ENCODE results near the gene SLC36A4.

DNA sequence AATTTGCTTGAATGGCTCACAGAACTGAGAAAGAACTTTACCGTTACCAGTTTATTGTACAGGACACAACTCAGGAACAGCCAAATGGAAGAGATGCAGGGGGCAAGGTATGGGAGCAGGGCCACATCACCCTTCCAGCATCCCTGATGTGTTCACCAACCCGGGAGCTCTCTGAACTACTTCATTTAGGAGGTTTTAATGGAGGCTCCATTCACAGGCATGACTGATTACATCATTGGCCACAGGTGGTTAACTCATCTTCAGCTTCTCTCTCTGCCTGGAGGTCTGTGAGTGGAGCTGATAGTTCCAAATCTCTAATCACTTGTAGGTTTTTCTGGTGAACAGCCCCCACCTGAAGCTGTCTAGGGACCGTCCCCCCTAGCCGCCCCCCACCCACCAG is 83.5 kb downstream of the SLC36A4 start:
- TF ChIP-seq, protein P1, sequence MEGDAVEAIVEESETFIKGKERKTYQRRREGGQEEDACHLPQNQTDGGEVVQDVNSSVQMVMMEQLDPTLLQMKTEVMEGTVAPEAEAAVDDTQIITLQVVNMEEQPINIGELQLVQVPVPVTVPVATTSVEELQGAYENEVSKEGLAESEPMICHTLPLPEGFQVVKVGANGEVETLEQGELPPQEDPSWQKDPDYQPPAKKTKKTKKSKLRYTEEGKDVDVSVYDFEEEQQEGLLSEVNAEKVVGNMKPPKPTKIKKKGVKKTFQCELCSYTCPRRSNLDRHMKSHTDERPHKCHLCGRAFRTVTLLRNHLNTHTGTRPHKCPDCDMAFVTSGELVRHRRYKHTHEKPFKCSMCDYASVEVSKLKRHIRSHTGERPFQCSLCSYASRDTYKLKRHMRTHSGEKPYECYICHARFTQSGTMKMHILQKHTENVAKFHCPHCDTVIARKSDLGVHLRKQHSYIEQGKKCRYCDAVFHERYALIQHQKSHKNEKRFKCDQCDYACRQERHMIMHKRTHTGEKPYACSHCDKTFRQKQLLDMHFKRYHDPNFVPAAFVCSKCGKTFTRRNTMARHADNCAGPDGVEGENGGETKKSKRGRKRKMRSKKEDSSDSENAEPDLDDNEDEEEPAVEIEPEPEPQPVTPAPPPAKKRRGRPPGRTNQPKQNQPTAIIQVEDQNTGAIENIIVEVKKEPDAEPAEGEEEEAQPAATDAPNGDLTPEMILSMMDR (IDR thresholded peaks at IDR 0.05; ENCODE audit: insufficient read depth, low read length, poor library complexity, severe bottlenecking) = no peak
- no peak for TF ChIP-seq EZH2phosphoT487 (conservative IDR thresholded peaks at IDR 0.05; ENCODE audit: low read length)

Measured in SU-DHL-6 (cell line).